ENCODE measurements around the gene EFCAB6. TPM values are rescaled to one million over a fixed set of nuclear protein-coding genes. Genes with fewer than 3 reads are reported as not detected.

Gene EFCAB6
- total RNA-seq, 2 donors from 2014 or later: 0.58 to 1.1 TPM

DNA sequence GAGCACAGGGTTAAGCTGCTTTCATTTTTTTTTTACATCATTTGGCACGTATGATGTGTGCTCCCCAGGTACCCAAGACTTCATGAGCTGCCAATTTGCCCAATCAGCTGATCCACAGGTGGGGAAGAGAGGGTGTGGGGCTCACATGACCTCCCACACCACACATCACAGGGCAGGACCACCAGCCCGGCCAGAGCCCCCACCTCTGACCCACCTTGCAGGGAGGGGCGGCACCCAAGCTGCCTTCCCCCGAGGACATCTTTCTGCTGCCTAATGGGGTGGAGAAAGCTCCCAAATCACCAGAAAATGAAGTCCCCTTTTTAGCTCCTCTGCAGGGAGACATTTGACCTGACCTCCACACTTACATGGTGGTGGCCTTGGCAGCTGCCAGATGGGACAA lies 280.5 kb downstream of the EFCAB6 start:
- ATAC-seq: no peak
- intact Hi-C loops (cut with DNase I, micrococcal nuclease): no loop called here
- DNase-seq: no peak

DNA sequence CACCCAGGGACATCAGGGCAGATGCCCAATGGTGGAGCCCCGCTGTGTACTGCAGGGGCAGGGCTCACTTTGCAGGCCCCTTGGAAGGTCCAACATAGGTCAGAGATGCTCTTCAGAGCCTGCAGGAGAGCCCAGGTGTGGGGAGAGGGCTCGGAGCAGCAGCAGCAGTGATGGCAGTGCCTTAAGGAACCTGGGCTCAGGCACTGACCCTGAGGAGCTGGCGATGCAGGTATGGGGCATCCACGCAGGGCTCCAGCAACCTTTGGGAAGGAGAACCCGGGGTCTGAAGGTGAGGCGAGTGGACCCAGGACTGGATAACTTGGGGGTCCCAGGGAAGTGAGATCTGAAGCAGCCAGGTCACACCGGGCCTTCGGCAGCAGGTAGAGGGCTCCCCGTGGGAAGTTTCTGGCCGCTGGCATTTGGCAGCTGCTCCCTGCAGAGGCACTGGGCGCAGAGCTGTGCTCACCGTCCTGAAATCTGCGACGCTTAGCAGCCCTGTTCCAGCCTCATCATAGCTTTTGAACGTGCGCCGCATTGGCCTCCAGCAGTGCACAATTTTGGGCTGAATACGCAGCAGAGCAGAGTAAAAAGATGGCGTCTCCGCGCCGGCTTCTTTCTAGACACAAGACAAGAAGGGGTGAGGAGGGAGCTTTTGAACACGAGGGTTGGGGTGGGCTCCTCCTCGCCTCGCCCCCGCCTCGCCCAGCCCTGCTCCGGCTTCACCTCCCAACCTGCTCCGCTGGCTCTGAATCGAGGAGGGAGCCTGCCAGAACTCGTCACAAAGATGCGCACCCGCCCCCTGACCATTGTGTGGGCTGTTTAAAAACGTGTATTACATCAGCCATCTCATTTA lies 281.5 kb downstream of the EFCAB6 start:
- no peak for DNase-seq
- intact Hi-C loops (cut with DNase I, micrococcal nuclease): no loop called here
- ATAC-seq: no peak

DNA sequence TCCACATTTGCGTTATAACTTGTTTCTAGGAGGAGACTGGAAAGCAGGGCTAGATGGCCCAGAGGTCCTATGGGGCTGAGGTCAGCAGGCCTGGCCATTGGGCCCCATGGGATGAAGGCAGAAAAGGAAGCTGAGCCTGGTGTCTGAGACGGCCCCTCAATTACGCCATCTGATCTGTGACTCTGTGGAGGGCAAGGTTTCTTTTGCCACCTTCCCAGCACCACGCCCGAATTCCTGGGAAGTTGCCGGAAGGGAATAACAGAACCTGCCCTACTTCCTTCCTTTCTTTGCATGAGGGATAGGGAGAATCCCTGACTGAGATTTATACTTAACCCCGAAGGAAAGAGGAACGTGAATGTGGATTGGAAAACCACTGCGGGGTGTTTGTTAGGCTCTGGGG lies 282.2 kb downstream of the EFCAB6 start:
- intact Hi-C loops (cut with DNase I, micrococcal nuclease): no loop called here
- DNase-seq: no peak
- no peak for ATAC-seq

DNA sequence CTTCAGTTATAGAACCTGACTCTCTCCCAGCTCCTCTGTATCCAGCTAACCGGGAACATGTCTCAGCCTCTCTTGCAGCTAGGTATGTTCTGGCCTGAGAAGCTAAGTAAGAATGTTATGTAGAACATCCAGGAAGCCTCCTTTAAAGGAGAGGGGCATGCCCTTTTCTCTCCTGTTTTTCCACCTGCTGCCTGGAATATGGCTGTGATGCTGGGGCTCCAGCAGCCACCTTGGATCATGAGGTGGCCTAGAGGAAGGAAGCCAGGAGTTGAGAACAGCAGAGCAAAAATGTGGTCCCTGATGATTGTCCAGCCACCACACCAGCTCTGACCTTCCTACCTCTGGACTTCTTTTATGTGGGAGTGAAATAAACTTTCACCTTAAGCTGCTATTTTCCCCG lies 282.6 kb downstream of the EFCAB6 start:
- DNase-seq (no peak), ATAC-seq (no peak)
- intact Hi-C loops (cut with DNase I, micrococcal nuclease): no loop called here

DNA sequence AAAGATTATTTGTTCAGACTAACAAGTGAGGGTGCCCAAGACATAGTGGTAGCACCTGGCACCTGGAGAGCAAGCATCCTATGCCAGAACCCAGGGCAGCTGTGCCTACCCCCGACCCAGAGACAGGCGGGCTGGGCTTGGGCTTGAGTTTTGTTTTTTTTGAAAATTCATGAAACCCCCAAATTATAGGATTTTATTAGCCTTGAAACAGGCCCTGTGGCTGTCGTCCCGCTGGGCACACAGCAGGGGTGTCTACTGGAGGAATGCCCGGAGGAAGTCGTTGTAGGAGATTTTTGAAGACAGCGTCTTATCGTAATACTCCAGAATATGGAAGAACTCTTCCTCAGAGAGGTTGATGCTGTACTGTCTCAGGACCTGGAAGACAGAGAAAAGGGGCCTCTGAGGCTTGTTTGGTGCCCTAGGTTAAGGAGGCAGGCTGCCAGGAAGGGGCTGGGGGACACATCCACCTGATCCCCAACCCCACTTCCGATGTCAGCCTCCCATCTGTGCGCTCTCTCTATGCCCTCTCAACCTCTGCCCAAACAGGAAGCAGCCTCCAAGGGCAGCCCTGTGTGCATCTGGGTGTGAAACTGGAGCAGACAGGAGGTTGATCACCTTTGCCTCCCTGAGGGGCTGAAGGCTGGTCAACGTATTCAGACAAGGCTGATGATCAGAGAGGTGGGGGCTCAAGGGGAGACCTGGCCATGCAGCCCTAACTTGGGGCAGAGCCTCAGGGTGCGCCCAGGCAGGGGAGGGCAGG lies 283.3 kb downstream of the EFCAB6 start:
- no peak for ATAC-seq
- intact Hi-C loops (cut with DNase I, micrococcal nuclease): no loop called here
- no peak for DNase-seq

DNA sequence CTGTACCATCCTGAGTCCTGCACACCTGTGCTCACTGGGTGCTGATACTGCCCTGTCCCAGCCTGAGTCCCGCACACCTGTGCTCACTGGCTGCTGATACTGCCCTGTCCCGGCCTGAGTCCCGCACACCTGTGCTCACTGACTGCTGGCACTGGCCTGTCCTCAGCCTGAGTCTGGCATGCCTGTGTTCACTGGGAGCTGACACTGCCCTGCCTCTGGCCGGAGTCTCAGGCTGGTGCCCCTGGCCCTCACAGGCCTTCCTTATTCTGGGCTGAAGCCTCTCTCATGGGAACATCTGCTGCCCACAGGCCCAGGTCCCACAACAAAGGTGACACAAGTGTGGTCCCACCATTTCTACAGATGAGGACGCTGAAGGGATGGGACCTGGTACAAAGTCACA lies 285.2 kb downstream of the EFCAB6 start:
- no peak for DNase-seq
- intact Hi-C loops (cut with DNase I, micrococcal nuclease): no loop called here
- ATAC-seq: no peak

DNA sequence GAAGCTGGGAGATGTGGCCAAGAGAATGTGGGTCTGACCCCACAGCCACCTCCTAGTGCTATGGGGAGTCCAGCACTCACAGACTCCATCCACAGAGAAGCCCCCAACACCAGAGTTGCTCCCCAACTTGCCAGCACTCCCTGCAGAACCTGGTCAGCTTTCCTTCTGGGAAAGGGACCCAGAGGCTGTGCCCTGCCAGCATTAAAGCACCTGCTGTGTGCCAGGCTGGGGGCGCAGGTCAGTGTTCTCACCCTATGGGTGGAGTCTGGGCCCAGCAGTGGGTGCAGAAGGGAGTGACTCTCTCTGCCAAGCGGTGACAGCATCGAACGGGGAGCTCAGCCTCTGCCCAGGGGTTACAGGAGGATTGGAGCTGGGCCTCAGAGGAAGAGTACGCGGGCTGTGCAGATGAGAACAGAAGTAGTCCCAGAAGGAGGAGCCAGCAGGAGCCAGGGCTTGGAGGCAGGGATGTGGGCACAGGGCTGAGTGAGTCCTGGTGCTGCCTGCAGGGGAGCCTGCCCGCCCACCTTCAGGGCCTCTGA lies 285.9 kb downstream of the EFCAB6 start:
- DNase-seq (no peak), ATAC-seq (no peak)

DNA sequence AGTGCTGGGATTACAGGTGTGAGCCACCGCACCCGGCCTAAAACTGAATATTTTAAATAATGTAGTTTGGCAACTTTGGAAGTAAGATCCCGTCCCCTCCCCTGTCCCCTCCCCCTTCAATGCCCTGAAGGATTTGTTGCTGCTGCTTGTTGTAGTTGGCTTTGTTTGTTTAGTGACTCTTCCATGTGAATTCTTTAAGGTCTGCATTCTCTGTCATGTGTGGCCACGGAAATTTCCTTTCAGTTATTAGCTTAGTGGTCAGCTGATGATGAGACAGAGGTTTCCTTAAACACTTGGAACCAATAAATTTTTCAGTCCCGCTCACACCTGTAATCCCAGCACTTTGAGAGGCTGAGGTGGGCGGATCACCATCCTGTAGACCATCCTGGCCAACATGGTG lies 290.4 kb downstream of the EFCAB6 start:
- DNase-seq: no peak
- ATAC-seq: no peak
- intact Hi-C loops (cut with DNase I, micrococcal nuclease): no loop called here

More for the DNA sequence above, 285.9 kb downstream of the EFCAB6 start:
- intact Hi-C loops (cut with DNase I, micrococcal nuclease): no loop called here

DNA sequence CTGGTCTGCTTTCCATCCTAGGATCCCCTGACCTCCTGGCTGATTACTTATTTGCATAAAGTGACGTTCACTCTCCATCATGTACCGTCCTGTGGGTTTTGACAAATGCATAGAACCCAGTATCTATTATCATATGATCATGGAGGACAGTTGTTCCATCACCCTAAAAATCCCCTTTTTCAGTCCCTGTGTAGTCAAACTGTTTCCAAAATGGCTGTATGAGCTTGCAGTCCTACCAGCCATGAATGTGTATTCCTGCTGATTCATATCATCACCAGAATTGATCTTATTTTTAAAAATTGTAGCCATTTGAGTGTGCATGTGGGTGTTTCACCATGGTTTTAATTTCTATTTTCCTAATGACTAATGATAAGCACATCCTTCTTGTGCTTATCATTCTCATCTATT lies 291.5 kb downstream of the EFCAB6 start:
- intact Hi-C loops (cut with DNase I, micrococcal nuclease): no loop called here
- DNase-seq (no peak), ATAC-seq (no peak)

DNA sequence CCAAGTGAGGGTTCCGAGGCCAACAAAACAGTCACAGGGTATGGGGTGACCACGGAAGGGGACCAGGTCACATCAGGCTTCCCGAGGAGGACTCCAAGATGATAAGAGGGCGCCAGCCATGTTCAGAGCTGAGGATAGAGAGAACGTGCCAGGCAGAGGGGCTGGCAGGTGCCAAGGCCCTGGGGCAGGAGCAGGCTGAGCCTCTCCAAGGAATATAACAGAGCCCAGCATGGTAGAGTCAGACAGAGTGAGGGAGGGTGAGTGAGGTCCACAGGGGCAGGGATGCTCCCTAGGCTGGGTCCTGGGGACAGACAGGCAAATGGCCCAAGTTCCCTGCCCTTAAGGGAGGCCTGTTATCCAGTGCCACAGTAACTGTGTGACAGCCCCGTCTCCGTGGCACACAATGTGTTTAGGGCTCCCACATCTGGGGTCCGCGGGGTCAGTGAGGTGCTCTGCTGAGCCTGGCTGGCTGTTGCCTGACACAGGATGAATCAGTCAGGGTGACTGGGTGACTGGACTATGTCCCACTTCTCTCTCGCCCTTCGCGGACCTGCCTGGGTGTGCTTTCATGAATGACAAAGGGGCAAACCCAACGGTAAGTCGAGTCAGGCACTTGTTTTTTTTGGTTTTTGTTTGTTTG lies 295.0 kb downstream of the EFCAB6 start:
- no peak for ATAC-seq

DNA sequence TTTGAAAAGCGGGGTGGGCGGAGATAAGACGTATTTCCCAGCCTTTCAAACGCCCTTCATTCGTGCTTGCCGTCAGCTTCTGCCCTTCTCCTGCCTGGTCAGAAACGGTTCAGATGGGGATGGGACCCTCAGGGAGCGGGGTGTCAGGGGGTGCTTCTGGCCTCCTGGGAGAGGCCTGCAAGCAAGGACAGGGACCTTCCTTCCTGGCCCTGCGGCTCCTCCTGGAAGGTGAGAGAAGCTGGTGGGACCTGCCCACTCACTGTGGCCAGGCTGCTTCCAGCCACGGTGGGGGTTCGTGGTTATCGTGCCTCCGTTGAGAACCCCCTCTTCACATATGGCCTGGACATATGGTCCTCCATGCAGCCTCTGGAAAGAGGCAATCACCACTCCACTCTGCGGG lies 295.7 kb downstream of the EFCAB6 start:
- DNase-seq: no peak
- no peak for ATAC-seq
- intact Hi-C loops (cut with DNase I, micrococcal nuclease): no loop called here

More for the DNA sequence above, 295.0 kb downstream of the EFCAB6 start:
- DNase-seq: no peak
- intact Hi-C loops (cut with DNase I, micrococcal nuclease): no loop called here

DNA sequence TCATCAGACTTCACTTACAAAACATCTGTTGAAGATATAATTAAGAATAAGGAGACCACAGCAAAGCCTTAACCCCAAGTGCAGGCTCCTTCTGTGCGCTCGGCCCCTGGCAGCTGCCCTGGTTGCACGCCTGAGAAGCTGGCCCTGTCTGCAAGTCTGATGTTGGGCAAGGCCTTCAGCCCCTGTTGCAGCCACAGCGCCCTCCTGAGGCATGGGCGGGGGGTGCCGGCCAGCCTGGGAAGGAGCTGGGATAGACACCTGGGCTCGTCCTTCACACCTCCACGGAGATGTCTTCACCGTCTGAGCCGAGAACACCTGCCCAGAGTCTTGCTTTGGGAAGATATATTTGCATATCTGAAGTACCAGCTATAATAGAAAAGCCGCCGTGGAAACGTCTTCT lies 296.2 kb downstream of the EFCAB6 start:
- ATAC-seq: no peak
- intact Hi-C loops (cut with DNase I, micrococcal nuclease): no loop called here
- DNase-seq: no peak

DNA sequence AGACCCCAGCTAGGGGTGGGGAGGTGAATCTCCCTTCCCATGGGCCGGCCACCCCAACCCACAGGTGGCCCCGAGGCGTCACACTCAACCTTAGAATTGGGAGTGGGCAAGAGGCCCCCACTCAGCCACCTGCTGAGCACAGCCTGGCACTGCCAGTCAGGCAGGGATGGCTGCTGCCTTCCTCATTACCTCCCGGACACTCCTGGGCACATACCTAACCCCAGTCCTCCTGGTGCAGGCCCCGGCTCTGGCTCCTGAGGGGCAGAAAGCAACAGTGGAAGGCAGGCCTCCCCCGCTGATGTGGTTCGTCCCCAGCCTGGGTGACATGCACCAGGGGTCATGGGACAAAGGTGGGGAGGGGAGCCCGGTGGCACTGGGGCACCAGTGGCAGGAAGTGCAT lies 296.7 kb downstream of the EFCAB6 start:
- intact Hi-C loops (cut with DNase I, micrococcal nuclease): no loop called here
- DNase-seq: no peak
- ATAC-seq: no peak

DNA sequence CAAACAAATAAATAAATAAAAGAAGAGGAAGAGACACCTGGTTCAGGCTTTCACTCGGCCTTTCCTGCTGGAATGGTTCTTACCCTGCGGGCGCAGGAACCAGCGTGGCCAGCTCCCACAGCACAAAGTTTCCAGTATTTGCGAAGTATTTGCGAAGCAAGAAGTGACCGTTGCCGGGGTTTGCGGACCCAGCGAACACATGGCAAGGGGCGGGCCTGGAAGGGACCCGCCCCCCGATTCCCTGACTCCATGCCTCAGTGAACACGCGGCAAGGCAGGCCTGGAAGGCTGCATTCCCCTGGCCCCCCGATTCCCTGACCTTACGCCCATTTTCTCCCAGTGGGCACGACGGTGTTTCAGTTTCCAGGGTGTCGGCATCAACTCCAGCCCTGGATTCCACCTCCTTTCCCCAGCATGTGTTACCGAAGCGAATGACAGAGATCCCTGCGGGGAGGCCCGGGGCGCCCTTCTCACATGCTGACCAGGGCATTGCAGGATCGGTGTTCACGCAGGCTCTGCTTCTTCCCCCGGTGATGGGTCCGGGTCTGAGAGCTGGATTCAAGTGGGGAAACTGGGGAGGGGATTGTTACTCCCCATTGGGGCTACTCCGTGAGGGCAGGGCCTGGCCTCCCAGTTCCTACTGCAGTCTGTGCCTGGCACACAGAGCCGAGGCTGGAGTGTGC lies 297.5 kb downstream of the EFCAB6 start:
- no peak for ATAC-seq
- intact Hi-C loops (cut with DNase I, micrococcal nuclease): no loop called here
- no peak for DNase-seq

DNA sequence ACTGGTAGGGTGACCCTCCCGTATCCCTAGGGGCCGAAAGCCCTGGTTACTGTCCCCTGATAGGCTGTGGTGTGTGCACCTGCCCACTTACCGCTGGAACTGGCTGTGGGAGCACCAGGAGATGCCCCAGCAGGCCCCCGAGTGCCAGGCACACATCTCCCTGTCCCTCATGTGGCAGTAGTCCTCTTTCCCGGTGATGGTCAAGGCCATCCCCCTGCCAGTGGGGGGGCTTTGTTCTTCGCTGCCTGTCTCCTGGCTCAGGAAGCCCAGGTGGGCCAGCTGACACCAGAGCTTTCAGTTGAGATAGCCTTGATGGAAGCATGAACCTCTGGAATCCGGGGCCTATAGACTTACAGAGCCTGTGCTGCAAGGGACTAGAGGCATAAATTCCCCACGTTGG lies 299.8 kb downstream of the EFCAB6 start:
- intact Hi-C loops (cut with DNase I, micrococcal nuclease): no loop called here
- no peak for DNase-seq

DNA sequence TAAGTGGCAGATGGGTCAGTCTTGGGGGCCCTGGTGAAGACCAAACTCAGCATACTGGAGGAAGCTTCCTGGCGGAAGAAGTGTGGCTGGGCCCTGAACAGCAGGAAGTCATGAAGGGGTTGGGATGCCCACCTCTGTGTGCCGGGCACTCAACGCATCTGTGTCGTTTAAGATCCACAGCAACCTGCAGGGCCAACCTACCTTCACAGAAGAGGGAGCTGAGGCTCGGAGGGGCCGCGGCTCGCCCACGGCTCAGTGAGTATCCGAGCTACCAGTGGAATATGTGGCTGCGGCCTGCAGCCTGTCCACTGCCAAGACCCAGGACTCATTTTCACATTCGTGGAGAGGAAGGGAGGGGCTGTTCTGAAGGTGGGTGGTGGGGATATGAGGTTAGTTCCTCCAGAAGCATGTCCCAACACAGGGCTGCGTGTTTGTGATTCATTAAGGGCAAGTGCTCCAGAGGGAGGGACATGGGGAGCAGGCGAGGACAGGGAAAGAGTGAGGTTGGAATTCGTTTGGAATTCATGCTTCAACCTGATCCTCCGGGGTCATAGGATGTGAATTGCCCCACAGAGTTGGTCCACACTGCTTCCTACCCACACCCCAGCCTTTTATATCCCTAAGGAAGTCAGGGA lies 300.7 kb downstream of the EFCAB6 start:
- ATAC-seq (no peak), DNase-seq (no peak)
- intact Hi-C loops (cut with DNase I, micrococcal nuclease): no loop called here

More for the DNA sequence above, 299.8 kb downstream of the EFCAB6 start:
- ATAC-seq: no peak

DNA sequence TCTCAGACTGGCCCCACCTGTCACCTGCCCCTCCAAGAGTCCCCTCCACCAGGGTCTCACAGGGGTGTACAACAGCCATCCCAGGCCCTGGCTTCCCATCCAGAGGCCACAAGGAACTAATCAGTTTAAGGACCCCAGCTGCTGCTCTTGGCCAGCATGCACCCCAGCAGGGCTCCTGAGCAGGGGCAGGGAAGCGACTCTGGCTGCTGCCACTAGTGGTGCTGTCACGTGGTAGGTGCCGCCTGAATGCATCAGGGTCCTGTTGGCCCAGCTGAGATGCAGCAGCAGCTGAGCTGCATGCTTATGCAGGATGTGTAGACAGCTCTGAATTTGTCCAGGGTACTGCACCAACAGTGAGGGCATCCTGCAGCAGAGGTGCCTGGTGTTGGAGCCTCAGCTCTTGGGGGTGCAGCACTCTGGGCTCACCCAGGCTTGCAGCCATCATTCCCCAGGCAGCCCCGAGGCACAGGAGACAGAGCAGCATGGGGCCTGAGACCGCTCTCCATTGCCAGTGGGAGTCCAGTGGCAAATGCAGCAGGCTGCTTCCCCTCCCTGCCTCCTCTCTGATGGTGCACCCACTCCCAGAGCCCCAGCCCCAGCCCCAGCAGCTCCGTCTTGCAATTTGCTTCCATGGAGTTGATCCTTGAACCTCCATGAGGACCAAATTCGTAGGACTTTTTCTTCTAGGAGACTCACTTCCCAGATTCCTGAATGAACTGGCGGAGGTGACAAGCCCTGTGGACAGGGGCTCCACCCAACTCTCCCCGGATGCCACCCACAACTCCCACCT lies 301.6 kb downstream of the EFCAB6 start:
- ATAC-seq (no peak), DNase-seq (no peak)
- intact Hi-C loops (cut with DNase I, micrococcal nuclease): no loop called here

DNA sequence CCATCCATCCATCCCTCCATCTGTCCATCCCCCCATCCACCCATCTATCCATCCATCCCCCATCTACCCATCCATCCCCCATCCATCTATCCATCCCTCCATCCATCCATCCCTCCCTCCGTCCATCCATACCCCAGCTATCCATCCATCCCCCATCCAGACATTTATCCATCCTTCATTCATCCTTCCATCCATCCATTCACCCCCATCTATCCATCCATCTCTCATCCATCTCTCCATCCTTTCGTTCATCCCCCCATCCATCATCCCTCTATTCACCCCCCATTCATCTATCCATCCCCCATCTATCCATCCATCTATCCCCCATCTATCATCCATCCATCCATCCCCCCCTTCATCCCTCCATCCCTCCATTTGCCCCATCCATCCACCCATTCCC lies 302.8 kb downstream of the EFCAB6 start:
- intact Hi-C loops (cut with DNase I, micrococcal nuclease): no loop called here
- no peak for ATAC-seq
- no peak for DNase-seq
